GM12872 (cell line): ENCODE results near the gene CIDEB.

Experiments
- CTCF ChIP-seq: IDR thresholded peaks from 3 replicates; pipeline ENCODE4 v1.5.1; 2011; ENCODE audit warnings: low read depth, mild to moderate bottlenecking, low read length, moderate library complexity; ENCODE audit not compliant: insufficient read depth

CIDEB gene

GRCh38 chr14:24309538-24310264 is 1.9 kb upstream of the CIDEB start, which contains the start of gene LTB4R2:
TSS of gene LTB4R2 (plus strand) at chr14:24310140. CDS start at chr14:24310665, 525 bp downstream.
- no peak for TF ChIP-seq CTCF

GRCh38 chr14:24308342-24309124 is 756 bp upstream of the CIDEB start:
- no peak for TF ChIP-seq CTCF

GRCh38 chr14:24307156-24307574 is 612 bp downstream of the CIDEB start:
- no peak for TF ChIP-seq CTCF

- no peak for TF ChIP-seq CTCF
Observed at GRCh38 chr14:24304019-24304387, 3.8 kb downstream of the CIDEB start.

GRCh38 chr14:24300326-24300980 is 7.3 kb downstream of the CIDEB start:
- no peak for TF ChIP-seq CTCF

GRCh38 chr14:24299255-24300191 is 8.3 kb downstream of the CIDEB start, which contains the start of the genes DHRS1 and NOP9:
TSS of gene DHRS1 (minus strand) at chr14:24299780. CDS start at chr14:24299106, 674 bp downstream.
TSS of gene NOP9 (plus strand) at chr14:24299850. CDS start at chr14:24299955, 105 bp downstream.
- TF ChIP-seq CTCF: no peak

- no peak for TF ChIP-seq CTCF
Observed at GRCh38 chr14:24298892-24299254, 8.9 kb downstream of the CIDEB start.
